OCI-LY7 (cell line): ENCODE measurements around the gene SLC16A9.

ENCODE experiments used
- CTCF ChIP-seq: fragments of 200-600 bp; sonication (generic); conservative IDR thresholded peaks from 2 replicates; pipeline ENCODE4 v1.5.1; 2014; ENCODE audit warnings: mild to moderate bottlenecking, antibody characterized with exemption, low read length, moderate library complexity, mixed read lengths
- EZH2phosphoT487 ChIP-seq: fragments of 200-600 bp; sonication (generic); IDR thresholded peaks from 2 replicates; pipeline ENCODE4 v1.6.1; 2018; ENCODE audit warnings: low read depth, borderline replicate concordance, mild to moderate bottlenecking, mixed run types, antibody characterized with exemption, low read length, moderate library complexity, mixed read lengths

DNA sequence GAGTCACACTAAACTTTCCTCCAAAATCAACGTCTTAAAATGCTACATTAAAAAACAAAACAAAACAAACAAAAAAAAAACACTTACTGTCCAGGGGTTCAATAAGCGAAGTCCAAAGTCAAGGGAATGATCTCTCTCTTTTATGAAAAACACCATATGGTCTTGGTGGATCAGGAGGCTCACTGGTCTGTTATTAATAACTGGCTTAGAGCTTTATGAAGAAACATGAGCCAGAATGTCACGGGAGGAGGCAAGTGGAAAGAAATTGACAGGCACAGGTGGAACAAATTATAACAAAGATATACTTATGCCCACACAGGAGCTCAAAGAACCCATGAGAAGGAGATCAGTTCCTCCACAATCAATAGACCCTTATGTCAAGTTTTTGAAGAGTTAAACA is 43.6 kb upstream of the SLC16A9 start, which contains the start of gene MRLN:
- no peak for TF ChIP-seq CTCF
- TF ChIP-seq EZH2phosphoT487: no peak
